Measurements from ENCODE around the gene KCTD10. TPM values are rescaled to one million over a fixed set of nuclear protein-coding genes. Genes with fewer than 3 reads are reported as not detected.
"Not testable (repeated sequence)": the region's sequence is repeated elsewhere in the genome, so short reads cannot be mapped to it uniquely, and the experiment has no call there.

KCTD10 gene
- total RNA-seq, 1 donor from 2014 or later = 80.4 TPM

- no peak for DNase-seq (ENCODE audit: low spot score)
- Mint-ChIP-seq H3K27ac (ENCODE audit: unreplicated experiment) (no peak overlapping the region), H3K9me3 (ENCODE audit: low read depth) (no peaks in the 10 kb centered on the region), H3K36me3 (ENCODE audit: low read depth) (peaks cover 17% of the 10 kb centered on the region), H3K4me3 (ENCODE audit: unreplicated experiment) (no peak overlapping the region), H3K4me1 (ENCODE audit: low read depth) (peaks cover 5% of the 10 kb centered on the region), H3K27me3 (ENCODE audit: low read depth) (no peaks in the 10 kb centered on the region)
- no peak for TF ChIP-seq CTCF (IDR thresholded peaks at IDR 0.05)
Measured at GRCh38 chr12:109440851-109441490, 36.1 kb downstream of the KCTD10 start.

GRCh38 chr12:109439951-109440350, 37.1 kb downstream of the KCTD10 start:
- H3K9me3 Mint-ChIP-seq (ENCODE audit: low read depth); H3K4me1 Mint-ChIP-seq (ENCODE audit: low read depth); DNase-seq (ENCODE audit: low spot score); H3K4me3 Mint-ChIP-seq (ENCODE audit: unreplicated experiment); H3K27ac Mint-ChIP-seq (ENCODE audit: unreplicated experiment); H3K27me3 Mint-ChIP-seq (ENCODE audit: low read depth): not testable (repeated sequence)
- peaks cover 11% of the 10 kb centered on the region for H3K36me3 Mint-ChIP-seq (ENCODE audit: low read depth)

GRCh38 chr12:109439181-109439580, 37.9 kb downstream of the KCTD10 start:
- H3K4me3 Mint-ChIP-seq (ENCODE audit: unreplicated experiment) = no peak overlapping the region
- TF ChIP-seq CTCF (IDR thresholded peaks at IDR 0.05) = no peak

GRCh38 chr12:109436188-109436560, 40.9 kb downstream of the KCTD10 start:
- no peak for TF ChIP-seq CTCF (IDR thresholded peaks at IDR 0.05)
- Mint-ChIP-seq H3K27ac (ENCODE audit: unreplicated experiment) (no peak overlapping the region), H3K27me3 (ENCODE audit: low read depth) (no peaks in the 10 kb centered on the region), H3K9me3 (ENCODE audit: low read depth) (no peaks in the 10 kb centered on the region), H3K4me3 (ENCODE audit: unreplicated experiment) (no peak overlapping the region), H3K4me1 (ENCODE audit: low read depth) (no peaks in the 10 kb centered on the region), H3K36me3 (ENCODE audit: low read depth) (peaks cover 5% of the 10 kb centered on the region)
- no peak for DNase-seq (ENCODE audit: low spot score)

More at GRCh38 chr12:109439181-109439580, 37.9 kb downstream of the KCTD10 start:
- Mint-ChIP-seq H3K4me1 (ENCODE audit: low read depth) (no peaks in the 10 kb centered on the region), H3K27me3 (ENCODE audit: low read depth) (no peaks in the 10 kb centered on the region), H3K9me3 (ENCODE audit: low read depth) (no peaks in the 10 kb centered on the region), H3K27ac (ENCODE audit: unreplicated experiment) (no peak overlapping the region), H3K36me3 (ENCODE audit: low read depth) (peaks cover 7% of the 10 kb centered on the region)
- DNase-seq (ENCODE audit: low spot score) = no peak

GRCh38 chr12:109435428-109436187, 41.5 kb downstream of the KCTD10 start:
- Mint-ChIP-seq H3K27ac (ENCODE audit: unreplicated experiment) (no peak overlapping the region), H3K4me3 (ENCODE audit: unreplicated experiment) (no peak overlapping the region), H3K9me3 (ENCODE audit: low read depth) (no peaks in the 10 kb centered on the region), H3K4me1 (ENCODE audit: low read depth) (no peaks in the 10 kb centered on the region), H3K36me3 (ENCODE audit: low read depth) (peaks cover 5% of the 10 kb centered on the region), H3K27me3 (ENCODE audit: low read depth) (no peaks in the 10 kb centered on the region)
- no peak for DNase-seq (ENCODE audit: low spot score)
- TF ChIP-seq CTCF (IDR thresholded peaks at IDR 0.05) = no peak
